Measurements from ENCODE around the gene ZDHHC19.
"Not testable (repeated sequence)": the region's sequence is repeated elsewhere in the genome, so short reads cannot be mapped to it uniquely, and the experiment has no call there.

ZDHHC19 gene, protein sequence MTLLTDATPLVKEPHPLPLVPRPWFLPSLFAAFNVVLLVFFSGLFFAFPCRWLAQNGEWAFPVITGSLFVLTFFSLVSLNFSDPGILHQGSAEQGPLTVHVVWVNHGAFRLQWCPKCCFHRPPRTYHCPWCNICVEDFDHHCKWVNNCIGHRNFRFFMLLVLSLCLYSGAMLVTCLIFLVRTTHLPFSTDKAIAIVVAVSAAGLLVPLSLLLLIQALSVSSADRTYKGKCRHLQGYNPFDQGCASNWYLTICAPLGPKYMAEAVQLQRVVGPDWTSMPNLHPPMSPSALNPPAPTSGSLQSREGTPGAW

DNA sequence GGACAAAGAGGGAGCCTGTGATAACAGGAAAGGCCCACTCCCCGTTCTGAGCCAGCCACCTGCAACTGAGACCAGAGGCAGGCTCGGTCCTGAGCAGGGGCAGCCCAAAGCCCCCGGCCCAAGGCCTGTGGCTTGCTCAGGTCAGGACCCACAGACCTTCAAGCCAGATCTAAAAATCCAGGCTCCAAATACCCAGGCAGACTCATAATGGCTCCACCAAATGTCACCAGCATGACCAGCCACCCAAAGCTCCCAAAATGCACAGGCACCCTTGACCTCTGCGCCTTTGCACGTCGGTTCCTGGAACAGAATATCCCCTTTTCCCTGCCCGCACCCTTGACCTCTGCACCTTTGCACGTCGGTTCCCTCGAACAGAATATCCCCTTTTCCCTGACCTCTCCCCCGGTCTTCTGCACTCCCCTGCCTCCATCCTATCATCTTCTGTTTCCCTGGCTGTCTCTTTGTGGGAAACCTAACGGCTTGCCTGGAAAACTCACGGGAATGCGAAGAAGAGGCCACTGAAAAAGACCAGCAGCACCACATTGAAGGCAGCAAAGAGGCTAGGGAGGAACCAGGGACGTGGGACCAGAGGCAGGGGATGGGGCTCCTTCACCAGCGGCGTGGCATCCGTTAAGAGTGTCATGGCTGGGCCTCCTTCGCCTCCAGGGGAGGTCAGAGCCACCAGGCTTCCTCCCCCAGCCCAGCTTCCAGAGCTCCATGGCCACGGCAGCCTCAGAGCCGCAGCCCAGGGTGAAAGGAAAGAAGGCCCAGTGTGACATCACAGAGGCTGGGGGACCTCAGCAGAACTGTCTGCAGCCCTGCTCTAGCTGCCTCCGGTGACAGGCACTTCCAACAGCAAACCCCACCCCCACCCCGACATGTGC, at the start of gene ZDHHC19:
ZDHHC19 (minus strand) TSS at position 728 of the 884 bp plus-strand sequence; CDS start at position 643, 85 bp downstream.
- DNase-seq (ENCODE audit: low read depth in 2 of 2): no peak

DNA sequence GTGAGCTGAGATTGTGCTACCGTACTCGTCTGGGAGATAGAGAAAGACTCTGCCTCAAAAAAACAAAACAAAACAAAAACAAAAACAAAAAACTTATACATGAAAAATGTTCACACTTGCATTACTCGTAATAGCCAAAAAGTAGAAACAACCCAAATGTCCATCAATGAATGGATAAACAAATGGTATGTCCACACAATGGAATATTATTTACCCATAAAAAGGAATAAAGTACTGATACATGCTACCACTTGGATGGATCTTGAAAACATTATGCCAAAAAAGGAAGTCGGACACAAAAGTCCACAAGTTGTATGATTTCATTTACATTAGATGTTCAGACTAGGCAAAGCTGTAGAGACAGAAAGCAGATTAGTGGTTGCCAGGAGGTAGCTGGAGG, 49.6 kb upstream of the ZDHHC19 start:
- DNase-seq (ENCODE audit: low read depth in 2 of 2): no peak

DNA sequence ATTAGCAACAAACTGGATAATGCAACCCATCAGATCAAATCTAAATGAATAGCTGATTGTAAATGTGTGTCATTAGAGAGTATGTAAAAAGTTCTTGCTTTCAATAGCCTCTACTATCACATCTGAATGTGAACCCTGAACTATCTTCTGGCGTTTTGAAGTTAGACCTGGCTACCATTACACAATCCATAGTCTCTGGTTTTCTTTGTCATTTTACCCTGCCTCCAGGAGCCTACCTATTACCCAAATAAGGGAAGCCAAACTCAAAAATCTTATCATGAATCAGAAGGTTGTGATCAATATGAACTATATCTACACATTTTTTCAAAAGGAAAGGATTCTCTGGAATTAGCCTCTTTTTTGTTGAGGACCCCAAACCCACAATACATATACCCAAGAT, 44.6 kb upstream of the ZDHHC19 start:
- no peak for DNase-seq (ENCODE audit: low read depth in 2 of 2)

DNA sequence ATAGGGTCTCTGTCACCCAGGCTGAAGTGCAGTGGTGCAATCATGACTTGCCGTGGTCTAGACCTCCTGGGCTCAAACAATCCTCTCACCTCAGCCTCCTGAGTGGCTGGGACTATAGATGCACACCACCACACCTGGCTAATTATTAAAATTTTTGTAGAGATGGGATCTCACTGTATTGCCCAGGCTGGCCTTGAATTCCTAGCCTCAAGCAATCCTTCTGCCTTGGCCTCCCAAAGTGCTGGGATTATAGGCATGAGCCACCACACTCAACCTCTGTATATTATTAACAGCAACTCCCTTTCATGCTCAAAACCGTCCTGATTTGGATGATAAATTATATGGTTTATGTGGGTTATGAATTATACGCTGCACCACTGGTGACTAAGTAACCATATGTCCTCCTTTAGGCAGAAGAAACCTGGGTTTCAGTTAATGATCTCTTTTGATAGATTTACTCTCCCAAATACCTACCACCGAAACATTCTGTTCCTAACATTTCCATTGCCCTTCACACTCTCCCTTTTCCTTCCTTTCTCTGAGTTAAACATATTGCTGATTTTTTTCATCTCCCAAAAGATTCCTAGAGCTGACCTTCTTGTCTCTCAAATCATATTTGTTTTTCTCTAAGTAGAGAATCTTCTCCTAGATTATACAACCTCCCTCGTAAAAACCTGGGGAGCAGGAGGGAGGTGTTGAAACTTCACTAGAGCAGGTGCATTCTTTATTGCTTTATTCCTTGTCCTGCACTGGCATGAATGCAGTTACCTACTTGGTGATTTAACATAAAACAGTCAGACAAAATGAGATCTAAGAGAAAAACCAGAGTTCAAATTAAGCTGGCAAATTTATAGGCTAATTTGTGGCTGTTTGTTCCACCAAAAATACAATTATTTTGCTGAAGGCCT, 43.4 kb upstream of the ZDHHC19 start:
- DNase-seq (ENCODE audit: low read depth in 2 of 2): no peak

DNA sequence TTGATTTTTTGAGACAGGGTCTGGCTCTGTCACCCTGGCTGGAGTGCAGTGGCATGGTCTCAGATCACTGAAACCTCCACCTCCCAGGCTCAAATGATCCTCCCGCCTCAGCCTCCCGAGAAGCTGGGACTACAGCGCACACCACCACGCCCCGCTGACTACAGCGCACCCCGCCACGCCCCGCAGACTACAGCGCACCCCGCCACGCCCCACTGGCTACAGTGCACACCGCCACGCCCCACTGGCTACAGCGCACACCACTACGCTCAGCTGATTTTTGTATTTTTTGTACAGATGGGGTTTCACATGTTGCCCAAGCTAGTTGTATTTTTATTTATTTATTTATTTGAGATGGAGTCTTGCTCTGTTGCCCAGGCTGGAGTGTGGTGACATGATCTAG, 40.7 kb upstream of the ZDHHC19 start:
- DNase-seq (ENCODE audit: low read depth in 2 of 2): no peak

DNA sequence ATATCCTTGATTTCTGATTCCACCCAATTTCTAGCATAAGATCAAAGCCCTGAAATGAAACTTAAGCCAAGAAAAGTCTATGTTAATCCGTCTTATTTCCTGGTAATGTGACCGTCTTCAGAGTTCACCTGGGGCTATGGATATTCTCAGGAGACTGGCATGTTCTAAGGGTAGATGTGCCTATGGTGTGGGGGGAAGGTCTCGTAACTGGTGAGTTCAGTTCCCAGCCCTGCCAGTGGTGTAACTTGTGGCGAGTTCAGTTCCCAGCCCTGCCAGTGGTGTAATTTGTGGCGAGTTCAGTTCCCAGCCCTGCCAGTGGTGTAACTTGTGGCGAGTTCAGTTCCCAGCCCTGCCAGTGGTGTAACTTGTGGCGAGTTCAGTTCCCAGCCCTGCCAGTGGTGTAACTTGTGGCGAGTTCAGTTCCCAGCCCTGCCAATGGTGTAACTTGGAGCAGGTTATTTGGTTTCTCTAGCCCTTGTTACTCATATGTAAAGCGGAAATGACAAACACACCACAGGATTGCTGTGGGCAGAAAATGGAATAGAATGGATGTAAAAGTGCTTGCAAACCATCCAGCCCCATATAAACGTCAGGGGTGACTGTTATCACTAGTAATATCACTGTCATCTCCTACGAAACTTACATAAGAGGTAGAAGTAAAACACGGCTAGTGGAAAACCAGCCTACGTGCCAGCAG, 35.6 kb upstream of the ZDHHC19 start:
- DNase-seq (ENCODE audit: low read depth in 2 of 2): no peak

DNA sequence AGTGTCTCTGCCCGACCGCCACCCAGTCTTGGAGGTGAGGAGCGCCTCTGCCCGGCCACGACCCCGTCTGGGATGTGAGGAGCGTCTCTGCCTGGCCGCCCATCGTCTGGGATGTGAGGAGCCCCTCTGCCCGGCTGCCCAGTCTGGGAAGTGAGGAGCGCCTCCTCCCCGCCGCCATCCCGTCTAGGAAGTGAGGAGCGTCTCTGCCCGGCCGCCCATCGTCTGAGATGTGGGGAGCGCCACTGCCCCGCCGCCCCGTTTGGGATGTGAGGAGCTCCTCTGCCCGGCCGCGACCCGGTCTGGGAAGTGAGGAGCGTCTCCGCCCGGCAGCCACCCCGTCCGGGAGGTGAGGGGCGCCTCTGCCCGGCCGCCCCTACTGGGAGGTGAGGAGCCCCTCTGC, 33.0 kb upstream of the ZDHHC19 start:
- DNase-seq (ENCODE audit: low read depth in 2 of 2): not testable (repeated sequence)

DNA sequence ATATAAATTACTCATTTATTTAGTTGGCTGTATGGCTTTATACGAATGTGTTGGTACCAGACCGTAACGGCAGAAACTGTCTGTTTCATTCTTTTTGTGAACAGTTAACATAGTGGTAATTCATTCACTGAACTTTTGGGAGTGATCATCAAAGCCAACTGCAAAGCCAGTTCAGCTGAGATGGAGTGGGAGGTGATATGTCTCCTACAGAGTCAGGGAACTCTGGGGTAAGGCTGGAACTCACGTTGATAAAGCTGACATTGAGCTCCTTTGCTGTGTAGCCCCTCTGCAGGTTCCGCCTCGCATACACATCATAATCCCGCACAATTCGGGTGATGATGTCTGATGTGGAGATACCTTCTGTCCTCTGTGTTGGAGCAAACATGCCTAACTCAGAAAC, 30.5 kb upstream of the ZDHHC19 start:
- DNase-seq (ENCODE audit: low read depth in 2 of 2): no peak

DNA sequence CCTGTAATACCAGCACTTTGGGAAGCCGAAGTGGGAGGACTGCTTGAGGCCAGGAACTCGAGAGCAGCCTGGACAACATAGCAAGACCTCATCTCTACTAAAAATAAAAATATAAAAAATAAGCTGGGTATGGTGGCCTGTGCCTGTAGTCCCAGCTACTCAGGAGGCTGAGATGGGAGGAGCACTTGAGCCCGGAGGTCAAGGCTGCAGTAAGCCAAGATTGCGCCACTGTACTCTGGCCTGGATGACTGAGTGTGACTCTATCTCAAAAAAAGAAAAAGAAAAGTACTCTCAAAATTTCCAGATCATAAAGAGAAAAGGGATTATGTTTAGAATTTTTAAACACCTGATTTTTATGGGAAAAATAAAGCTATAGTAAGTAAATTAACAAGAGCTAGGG, 29.2 kb upstream of the ZDHHC19 start:
- no peak for DNase-seq (ENCODE audit: low read depth in 2 of 2)

DNA sequence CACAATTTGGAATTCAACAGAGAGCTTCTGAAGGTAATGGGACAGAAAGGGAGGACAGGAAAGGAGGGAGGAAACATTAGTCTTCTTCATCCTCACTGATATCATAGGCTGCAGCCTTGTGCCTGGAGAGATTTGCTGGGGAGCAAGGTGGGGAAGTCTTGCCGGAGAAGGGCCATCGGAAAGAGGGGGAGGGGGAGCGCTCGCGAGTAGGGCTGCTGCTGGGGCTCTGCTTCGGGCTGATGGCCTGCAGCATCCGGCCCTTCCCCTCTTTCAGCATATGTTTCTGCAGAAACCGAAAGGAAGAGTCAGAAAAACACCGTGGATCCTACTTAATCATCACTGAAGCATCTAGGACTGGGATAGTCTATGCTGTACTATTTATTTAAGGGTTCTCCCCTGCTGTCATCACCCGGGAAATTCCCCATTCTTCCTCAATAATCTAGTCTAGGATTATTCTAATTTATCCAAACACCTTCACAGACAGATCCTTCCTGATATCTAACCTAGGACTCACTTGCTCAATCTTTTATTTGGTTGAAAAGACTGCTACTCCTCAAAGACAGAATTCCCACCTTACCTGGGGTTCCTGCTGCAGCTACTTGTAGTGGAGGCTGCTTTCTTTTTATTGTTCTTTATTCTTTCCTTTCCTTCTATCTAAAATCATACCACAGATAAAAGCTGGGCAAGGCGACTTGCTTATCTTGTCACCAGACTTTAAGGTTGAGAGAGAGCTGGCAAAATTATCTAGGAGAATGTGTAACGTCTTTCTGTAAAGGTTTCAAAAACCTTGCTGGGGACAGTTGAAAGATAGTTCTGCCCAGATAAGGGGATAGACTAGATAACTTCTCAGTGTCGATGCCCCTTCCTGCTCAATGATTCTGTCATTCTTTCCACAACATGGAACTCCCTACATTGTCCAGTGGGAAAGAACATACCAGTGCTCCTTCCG, 27.7 kb upstream of the ZDHHC19 start:
- no peak for DNase-seq (ENCODE audit: low read depth in 2 of 2)

DNA sequence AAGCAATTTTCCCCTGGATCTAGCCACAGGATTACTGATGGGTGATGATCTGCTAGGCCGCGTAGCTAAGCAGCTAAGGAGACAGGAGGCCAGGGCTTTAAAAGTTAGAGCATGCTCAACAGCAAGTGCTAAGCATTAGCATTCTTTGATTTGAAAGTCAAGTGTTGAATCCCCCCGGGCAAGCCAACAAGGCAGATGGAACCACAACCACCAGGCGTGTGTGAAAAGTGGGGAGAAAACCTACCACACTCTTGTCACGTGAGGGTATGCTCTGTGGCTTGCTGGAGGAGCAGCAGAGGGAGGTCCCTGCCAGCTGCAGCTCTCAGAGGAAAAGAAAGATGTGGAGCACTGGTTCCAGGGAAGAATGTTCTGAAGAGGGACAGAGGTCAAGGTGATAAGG, 26.0 kb upstream of the ZDHHC19 start:
- no peak for DNase-seq (ENCODE audit: low read depth in 2 of 2)

DNA sequence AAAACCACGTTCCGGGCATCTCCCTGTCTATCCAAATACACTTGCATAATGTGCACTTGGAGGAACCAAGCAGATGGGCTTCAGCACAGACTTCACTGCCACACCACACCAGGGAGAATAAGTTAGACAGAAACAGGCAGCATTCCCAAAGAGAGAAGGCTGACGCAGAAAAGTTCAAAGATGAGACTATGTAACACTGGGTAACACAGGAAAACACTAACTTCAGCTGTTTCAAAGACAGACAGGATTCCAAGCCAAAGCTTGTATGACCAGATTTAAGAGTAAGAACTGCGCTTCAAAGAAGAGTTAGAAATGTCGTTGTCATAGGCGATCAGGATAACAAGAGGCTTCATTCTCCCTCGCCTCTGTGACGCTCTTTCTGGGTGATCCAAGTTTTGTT, 25.0 kb upstream of the ZDHHC19 start:
- DNase-seq (ENCODE audit: low read depth in 2 of 2): no peak

DNA sequence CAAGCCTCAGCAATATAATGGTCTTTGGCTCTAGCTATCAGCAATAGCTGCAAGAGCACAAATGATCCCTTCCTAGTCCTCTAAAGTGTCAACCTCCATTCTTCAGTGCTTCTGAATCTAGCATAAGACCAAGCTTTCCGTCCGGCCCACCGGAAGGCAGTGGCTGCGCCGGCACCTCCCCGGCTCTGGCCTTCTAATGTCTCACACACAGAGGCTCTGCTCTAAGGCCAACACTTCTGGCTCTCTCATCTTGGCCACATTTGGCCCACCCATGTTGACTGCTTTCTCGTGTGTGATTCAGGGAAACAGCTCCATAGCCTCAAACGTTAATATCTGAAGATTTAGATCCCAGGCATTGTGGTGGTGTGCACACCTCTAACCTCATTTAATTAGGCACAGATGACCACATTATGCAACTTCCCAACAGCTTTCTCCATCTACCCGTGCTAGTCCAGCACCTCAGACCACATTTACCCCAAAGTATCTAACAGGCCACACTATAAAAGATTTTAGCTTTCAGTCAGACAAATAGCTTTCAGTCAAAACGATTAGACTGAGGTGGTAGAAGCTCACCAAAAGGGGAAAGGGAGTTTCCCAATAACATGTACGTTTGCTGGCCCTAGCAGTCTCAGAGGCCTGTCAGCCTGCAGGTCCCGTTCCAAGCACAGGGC, 24.4 kb upstream of the ZDHHC19 start:
- no peak for DNase-seq (ENCODE audit: low read depth in 2 of 2)

DNA sequence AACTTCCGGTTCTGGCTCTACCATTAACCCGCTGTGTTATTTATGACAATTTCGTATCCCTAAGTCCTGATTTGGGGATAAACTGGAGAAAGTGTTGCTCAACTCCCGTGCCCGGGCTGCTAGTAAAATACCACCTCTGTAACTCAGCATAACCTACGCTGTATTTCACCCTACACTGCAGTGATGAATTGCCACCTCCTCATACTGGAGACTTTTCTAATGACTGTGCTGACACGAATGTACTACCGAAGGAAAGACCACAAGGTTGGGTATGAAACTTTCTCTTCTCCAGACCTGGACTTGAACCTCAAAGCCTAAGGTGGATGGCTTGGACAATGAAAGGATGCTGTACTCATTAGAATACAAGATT, 21.7 kb upstream of the ZDHHC19 start:
- no peak for DNase-seq (ENCODE audit: low read depth in 2 of 2)

DNA sequence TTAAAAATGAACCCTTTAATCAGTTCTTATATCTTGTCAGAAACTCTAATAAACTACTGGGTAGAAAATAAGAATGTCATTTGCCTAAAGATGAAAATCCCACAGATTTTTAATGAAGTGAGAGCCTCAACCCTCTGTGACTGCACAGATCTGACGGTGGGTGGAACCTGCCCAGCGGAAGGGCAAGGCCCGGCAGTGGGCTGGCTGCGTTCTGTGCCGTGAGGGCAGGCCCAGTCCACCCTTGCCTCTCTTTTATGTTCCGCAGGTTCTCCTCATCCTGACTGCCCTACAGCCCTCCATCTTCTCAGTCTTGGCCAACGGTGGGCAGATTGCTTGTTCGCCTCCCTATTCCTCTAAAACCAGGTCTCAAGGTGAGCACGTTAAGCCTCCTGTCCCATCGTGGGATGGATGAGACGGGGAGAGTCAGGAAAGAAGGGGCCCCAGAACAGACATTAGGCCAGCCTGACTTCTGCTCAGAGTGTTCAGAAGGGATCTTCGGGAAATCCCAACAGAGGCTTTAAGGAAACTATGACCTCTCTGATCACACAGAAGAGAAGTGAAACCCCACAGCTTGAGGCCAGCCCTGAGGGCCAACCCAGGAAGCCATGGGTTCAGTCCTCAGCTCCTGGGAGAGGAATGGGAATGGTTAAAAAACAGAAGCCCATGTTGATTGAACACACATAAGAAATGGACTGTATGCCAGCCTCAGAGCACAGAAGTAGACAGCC, 21.1 kb upstream of the ZDHHC19 start:
- DNase-seq (ENCODE audit: low read depth in 2 of 2): no peak

DNA sequence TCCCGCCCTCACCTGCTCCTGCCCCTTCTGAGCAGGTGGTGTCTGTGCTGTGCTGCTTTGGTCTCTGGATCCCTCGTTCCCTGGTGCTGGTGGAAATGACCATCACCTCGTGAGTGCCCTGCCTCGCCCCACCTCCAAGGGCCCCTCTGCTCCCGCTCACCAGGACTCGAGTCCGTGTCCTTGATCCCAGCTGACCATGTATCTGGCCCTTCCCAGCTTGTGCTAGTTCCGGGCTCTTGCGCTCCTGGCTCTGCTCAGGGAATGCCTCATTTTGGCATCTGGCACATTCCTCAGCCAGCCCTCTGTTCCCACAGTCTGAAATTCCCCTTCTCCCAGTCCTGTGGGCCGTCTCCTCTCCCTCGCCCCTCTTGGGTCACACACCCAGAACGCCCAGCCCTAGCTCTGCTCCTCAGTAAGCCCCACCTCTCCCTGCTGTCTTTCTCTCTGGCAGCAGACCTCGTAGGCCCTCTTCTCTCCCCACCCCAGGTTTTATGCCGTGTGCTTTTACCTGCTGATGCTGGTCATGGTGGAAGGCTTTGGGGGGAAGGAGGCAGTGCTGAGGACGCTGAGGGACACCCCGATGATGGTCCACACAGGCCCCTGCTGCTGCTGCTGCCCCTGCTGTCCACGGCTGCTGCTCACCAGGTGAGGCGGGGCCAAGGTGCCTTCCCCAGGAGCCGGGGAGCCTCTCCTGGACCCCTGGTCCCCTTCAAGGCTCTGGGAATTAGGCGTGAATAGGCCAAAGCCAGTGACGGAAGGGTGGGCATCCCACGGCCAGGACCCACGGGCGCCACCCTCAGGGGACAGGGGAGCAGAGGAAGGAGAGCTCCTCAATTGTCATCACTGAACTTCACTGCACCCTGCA, 16.7 kb upstream of the ZDHHC19 start:
- no peak for DNase-seq (ENCODE audit: low read depth in 2 of 2)

DNA sequence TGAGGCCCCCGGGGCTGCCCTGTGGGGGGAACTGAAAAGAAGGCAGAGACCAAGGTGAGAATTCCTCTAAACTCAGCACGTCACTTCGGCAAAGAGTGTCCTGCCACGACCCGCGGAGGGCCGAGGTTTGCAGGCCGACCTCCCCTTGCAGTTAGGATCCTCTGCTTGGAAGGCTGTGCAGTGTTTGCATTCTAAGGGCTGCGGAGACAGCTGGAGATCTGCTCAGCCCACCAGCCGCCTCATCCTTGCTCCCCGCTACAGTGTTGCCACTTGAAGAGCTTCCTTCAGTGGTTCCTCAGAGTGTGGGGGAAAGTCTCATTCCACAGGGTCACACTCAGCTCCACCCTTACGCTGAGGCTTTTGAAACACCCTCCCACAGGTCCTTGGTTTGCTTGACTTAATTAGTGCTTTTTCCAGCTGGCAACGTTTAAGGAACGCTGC, 15.9 kb upstream of the ZDHHC19 start:
- no peak for DNase-seq (ENCODE audit: low read depth in 2 of 2)

DNA sequence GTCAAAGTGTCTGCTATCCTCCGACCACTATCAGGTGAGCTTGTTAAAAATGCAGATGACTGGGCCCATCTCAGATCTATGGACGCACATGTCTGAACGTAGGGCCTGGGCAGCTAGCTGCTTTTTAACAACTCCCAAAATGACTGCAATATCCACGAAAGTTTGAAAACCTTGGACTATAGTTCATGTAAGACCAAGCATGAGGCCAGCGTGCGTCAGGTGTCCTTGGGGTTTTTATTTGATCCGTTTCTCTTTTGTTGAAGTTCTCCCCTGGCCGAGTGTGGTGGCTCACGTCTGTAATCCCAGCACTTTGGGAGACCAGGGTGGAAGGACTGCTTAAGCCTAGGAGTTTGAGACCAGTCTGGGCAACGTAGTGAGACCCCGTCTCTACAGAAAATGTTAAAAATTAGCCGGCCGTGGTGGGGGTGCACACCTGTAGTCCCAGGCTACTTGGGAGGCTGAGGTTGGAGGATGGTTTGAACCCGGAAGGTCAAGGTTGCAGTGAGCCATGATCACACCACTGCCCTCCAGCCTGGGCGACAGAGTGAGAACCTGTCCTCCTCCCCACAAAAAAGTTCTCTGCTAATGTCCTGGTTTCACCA, 14.7 kb upstream of the ZDHHC19 start:
- no peak for DNase-seq (ENCODE audit: low read depth in 2 of 2)
